ENCODE measurements around the gene KHDC1L. TPM values are rescaled to one million over a fixed set of nuclear protein-coding genes. Genes with fewer than 3 reads are reported as not detected.

KHDC1L gene
- total RNA-seq, 1 donor from 2014 or later, result 1.9 TPM

- H3K27ac ChIP-seq, result no peak overlapping the region
- H3K4me3 ChIP-seq, result no peak overlapping the region
- H2AFZ ChIP-seq (replicated peaks), result no peak overlapping the region
- Mint-ChIP-seq H3K36me3 (no peaks in the 10 kb centered on the region), H3K4me1 (no peaks in the 10 kb centered on the region), H3K27me3 (ENCODE audit: insufficient read depth, low read depth) (peaks cover 2% of the 10 kb centered on the region), H3K27ac (no peak overlapping the region), H3K4me3 (no peak overlapping the region), H3K9me3 (no peaks in the 10 kb centered on the region)
- H3K79me2 ChIP-seq (ENCODE audit: low read depth), result no peaks in the 10 kb centered on the region
- TF ChIP-seq EZH2 (IDR thresholded peaks at IDR 0.05), result no peak
- TF ChIP-seq EZH2phosphoT487 (IDR thresholded peaks at IDR 0.05), result no peak
- TF ChIP-seq, protein P1, sequence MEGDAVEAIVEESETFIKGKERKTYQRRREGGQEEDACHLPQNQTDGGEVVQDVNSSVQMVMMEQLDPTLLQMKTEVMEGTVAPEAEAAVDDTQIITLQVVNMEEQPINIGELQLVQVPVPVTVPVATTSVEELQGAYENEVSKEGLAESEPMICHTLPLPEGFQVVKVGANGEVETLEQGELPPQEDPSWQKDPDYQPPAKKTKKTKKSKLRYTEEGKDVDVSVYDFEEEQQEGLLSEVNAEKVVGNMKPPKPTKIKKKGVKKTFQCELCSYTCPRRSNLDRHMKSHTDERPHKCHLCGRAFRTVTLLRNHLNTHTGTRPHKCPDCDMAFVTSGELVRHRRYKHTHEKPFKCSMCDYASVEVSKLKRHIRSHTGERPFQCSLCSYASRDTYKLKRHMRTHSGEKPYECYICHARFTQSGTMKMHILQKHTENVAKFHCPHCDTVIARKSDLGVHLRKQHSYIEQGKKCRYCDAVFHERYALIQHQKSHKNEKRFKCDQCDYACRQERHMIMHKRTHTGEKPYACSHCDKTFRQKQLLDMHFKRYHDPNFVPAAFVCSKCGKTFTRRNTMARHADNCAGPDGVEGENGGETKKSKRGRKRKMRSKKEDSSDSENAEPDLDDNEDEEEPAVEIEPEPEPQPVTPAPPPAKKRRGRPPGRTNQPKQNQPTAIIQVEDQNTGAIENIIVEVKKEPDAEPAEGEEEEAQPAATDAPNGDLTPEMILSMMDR (IDR thresholded peaks at IDR 0.05), result no peak
- no peaks in the 10 kb centered on the region for H3F3A ChIP-seq (ENCODE audit: low read depth)
- H3K4me1 ChIP-seq, result no peaks in the 10 kb centered on the region
- no peak for DNase-seq (ENCODE audit: low spot score)
- H3K4me2 ChIP-seq, result no peak overlapping the region
- no peak overlapping the region for H3K9ac ChIP-seq
- H3K27me3 ChIP-seq, result no peaks in the 10 kb centered on the region
- no peaks in the 10 kb centered on the region for H3K9me3 ChIP-seq (ENCODE audit: low read depth)
- no peaks in the 10 kb centered on the region for H4K20me1 ChIP-seq (ENCODE audit: low read depth)
- no peaks in the 10 kb centered on the region for H3K36me3 ChIP-seq
Measured at GRCh38 chr6:73216859-73217258, 8.4 kb downstream of the KHDC1L start.

- DNase-seq (ENCODE audit: low spot score), result no peak
- Histone ChIP-seq H3K27me3 (no peaks in the 10 kb centered on the region), H3K9ac (no peak overlapping the region), H3K27ac (no peak overlapping the region), H3K9me3 (ENCODE audit: low read depth) (no peaks in the 10 kb centered on the region), H3K4me3 (no peak overlapping the region), H4K20me1 (ENCODE audit: low read depth) (no peaks in the 10 kb centered on the region), H3F3A (ENCODE audit: low read depth) (no peaks in the 10 kb centered on the region), H3K4me2 (no peak overlapping the region), H3K36me3 (no peaks in the 10 kb centered on the region), H3K79me2 (ENCODE audit: low read depth) (no peaks in the 10 kb centered on the region), H3K4me1 (no peaks in the 10 kb centered on the region), H2AFZ (replicated peaks) (no peak overlapping the region)
- H3K4me1 Mint-ChIP-seq, result no peaks in the 10 kb centered on the region
- peaks cover 11% of the 10 kb centered on the region for H3K9me3 Mint-ChIP-seq
- no peaks in the 10 kb centered on the region for H3K27me3 Mint-ChIP-seq (ENCODE audit: insufficient read depth, low read depth)
- no peaks in the 10 kb centered on the region for H3K36me3 Mint-ChIP-seq
- no peak overlapping the region for H3K27ac Mint-ChIP-seq
- TF ChIP-seq EZH2 (IDR thresholded peaks at IDR 0.05) (no peak), EZH2phosphoT487 (IDR thresholded peaks at IDR 0.05) (no peak)
- TF ChIP-seq, protein P1 (IDR thresholded peaks at IDR 0.05), result no peak
- no peak overlapping the region for H3K4me3 Mint-ChIP-seq
Measured at GRCh38 chr6:73209117-73209516, 16.2 kb downstream of the KHDC1L start.

GRCh38 chr6:73207221-73207837, 18.0 kb downstream of the KHDC1L start:
- no peaks in the 10 kb centered on the region for H3K4me1 Mint-ChIP-seq
- no peaks in the 10 kb centered on the region for H3F3A ChIP-seq (ENCODE audit: low read depth)
- no peak overlapping the region for H3K4me2 ChIP-seq
- H2AFZ ChIP-seq (replicated peaks), result no peak overlapping the region
- no peaks in the 10 kb centered on the region for H3K79me2 ChIP-seq (ENCODE audit: low read depth)
- no peak for DNase-seq (ENCODE audit: low spot score)
- no peaks in the 10 kb centered on the region for H3K27me3 Mint-ChIP-seq (ENCODE audit: insufficient read depth, low read depth)
- H3K27ac ChIP-seq, result no peak overlapping the region
- no peaks in the 10 kb centered on the region for H3K36me3 ChIP-seq
- H3K4me3 ChIP-seq, result no peak overlapping the region
- TF ChIP-seq EZH2 (IDR thresholded peaks at IDR 0.05) (no peak), EZH2phosphoT487 (IDR thresholded peaks at IDR 0.05) (no peak)
- TF ChIP-seq, protein P1 (IDR thresholded peaks at IDR 0.05), result no peak
- H3K36me3 Mint-ChIP-seq, result no peaks in the 10 kb centered on the region
- H3K9me3 Mint-ChIP-seq, result peaks cover 11% of the 10 kb centered on the region
- H3K9me3 ChIP-seq (ENCODE audit: low read depth), result no peaks in the 10 kb centered on the region
- H3K4me1 ChIP-seq, result no peaks in the 10 kb centered on the region
- H3K27me3 ChIP-seq, result no peaks in the 10 kb centered on the region
- no peak overlapping the region for H3K9ac ChIP-seq
- H3K4me3 Mint-ChIP-seq, result no peak overlapping the region
- no peaks in the 10 kb centered on the region for H4K20me1 ChIP-seq (ENCODE audit: low read depth)
- H3K27ac Mint-ChIP-seq, result no peak overlapping the region
